ENCODE measurements around the gene DHRS7B. TPM values are rescaled to one million over a fixed set of nuclear protein-coding genes. Genes with fewer than 3 reads are reported as not detected.

Gene DHRS7B
- total and polyA plus RNA-seq, 9 of the 15 experiments (the other 6 are each of a cell fraction or from before 2014, with no cell fraction given), result 8.0 to 30.7 (median 14.8) TPM

DNA sequence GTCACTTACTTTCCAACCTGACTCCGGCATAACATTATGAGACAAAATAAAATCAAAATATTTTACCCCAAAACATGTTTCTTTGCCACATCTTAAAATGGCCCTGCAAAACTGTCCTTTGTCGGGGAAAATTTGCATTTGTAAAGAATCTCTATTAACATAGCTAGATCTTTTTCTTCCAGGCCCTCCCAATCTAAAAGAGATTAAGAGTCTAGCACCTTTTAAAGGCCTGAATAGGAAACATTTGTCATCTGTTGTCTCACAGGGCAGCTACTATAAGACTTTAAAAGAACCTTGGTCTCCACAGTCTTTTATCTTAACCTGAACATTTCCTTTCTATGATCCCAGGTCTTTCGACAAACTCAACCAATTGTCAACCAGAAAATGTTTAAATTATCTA is 18.1 kb upstream of the DHRS7B start (continued):
- TF ChIP-seq, protein P1, sequence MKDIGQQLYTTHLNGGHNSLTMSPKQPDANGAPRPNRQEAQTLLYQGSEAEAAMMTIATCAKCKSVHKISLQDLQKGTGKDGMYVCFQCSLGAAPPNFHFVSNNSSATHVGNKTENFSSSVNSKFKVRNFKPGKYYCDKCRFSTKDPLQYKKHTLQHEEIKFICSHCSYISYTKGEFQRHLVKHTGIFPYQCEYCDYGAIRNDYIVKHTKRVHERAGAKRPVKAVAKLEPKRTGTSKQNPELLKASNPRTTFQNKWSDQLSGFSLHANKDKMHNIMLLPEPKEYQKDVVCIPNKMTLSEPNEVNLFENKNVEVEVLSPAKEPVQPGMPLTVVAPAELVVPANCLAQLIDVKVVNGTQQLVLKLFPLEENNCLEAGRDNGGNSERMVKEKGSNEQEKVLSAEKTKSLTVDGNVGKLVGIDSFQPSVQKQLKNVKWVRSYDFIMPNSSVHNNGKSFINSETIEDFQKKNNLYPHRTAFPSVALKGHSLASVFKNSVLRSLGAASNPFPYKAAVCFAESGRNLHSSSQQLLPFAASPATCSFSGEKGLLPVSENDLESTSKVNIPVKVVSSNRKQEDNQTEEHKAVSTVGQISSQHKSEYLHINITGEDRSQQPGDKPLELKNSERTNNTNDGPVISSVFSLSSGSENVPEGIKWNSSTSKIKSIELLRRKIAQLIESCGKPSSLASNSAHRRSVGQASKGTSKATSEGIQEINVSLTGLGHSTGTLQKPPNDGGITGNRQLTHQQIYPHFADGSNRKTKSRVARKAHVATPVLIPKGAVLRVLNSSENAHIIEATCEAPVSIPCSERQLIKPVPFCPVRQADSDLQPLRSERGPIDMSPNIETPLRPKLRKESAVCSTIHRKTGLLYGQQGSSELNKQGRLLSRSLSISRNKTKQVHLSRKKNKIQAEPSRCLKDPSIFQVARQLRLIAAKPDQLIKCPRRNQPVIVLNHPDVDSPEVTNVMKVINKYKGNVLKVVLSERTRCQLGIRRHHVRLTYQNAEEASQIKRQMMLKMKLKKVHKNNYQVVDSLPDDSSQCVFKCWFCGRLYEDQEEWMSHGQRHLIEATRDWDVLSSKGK (CRISPR knock-in tag; IDR thresholded peaks at IDR 0.05), result no peak
- TF ChIP-seq ARNT (IDR thresholded peaks at IDR 0.05), result no peak
- TF ChIP-seq, protein P2, sequence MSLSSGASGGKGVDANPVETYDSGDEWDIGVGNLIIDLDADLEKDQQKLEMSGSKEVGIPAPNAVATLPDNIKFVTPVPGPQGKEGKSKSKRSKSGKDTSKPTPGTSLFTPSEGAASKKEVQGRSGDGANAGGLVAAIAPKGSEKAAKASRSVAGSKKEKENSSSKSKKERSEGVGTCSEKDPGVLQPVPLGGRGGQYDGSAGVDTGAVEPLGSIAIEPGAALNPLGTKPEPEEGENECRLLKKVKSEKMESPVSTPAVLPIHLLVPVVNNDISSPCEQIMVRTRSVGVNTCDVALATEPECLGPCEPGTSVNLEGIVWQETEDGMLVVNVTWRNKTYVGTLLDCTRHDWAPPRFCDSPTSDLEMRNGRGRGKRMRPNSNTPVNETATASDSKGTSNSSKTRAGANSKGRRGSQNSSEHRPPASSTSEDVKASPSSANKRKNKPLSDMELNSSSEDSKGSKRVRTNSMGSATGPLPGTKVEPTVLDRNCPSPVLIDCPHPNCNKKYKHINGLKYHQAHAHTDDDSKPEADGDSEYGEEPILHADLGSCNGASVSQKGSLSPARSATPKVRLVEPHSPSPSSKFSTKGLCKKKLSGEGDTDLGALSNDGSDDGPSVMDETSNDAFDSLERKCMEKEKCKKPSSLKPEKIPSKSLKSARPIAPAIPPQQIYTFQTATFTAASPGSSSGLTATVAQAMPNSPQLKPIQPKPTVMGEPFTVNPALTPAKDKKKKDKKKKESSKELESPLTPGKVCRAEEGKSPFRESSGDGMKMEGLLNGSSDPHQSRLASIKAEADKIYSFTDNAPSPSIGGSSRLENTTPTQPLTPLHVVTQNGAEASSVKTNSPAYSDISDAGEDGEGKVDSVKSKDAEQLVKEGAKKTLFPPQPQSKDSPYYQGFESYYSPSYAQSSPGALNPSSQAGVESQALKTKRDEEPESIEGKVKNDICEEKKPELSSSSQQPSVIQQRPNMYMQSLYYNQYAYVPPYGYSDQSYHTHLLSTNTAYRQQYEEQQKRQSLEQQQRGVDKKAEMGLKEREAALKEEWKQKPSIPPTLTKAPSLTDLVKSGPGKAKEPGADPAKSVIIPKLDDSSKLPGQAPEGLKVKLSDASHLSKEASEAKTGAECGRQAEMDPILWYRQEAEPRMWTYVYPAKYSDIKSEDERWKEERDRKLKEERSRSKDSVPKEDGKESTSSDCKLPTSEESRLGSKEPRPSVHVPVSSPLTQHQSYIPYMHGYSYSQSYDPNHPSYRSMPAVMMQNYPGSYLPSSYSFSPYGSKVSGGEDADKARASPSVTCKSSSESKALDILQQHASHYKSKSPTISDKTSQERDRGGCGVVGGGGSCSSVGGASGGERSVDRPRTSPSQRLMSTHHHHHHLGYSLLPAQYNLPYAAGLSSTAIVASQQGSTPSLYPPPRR (CRISPR knock-in tag; IDR thresholded peaks at IDR 0.05; ENCODE audit: borderline replicate concordance), result no peak
- TF ChIP-seq GATAD2A (IDR thresholded peaks at IDR 0.05), result no peak
- no peak for TF ChIP-seq PHB2 (IDR thresholded peaks at IDR 0.05; ENCODE audit: low read depth)
